IPS DF 19.7 (cell line): ENCODE measurements around the gene SMIM20.
"Not testable (repeated sequence)": the region's sequence is repeated elsewhere in the genome, so short reads cannot be mapped to it uniquely, and the experiment has no call there.

Source experiments
- DNase-seq: peaks from one replicate; pipeline ENCODE4 v3.0.0-alpha.2; 2013; ENCODE audit warnings: low read depth, low spot score

Gene SMIM20

GRCh38 chr4:25913851-25914669 lies at the start of gene SMIM20:
SMIM20 (plus strand) TSS chr4:25914220; CDS start chr4:25914314, 94 bp downstream.
- no peak for DNase-seq

DNA sequence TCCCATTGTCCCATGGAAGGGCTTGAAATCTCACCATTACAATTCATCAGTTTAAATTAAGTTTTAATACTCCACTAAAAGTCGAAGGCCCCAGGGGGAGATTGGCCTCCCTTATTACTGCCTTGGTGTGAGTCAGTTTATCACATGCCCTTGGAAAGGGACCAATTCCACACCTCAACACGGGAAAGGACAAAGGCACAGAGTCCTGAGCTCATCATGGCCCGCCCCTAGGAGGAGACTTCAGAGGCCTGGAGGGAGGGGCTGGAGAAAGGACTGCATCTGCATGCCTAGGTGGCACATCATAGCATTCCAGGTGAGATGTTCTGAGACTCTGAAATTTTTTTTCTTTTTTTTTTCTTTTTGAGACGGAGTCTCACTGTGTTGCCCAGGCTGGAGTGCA lies 48.4 kb upstream of the SMIM20 start:
- DNase-seq = no peak

GRCh38 chr4:25866401-25866800 lies 47.6 kb upstream of the SMIM20 start:
- DNase-seq = not testable (repeated sequence)

- no peak for DNase-seq
Measured at GRCh38 chr4:25867781-25868294, 46.2 kb upstream of the SMIM20 start.

DNA sequence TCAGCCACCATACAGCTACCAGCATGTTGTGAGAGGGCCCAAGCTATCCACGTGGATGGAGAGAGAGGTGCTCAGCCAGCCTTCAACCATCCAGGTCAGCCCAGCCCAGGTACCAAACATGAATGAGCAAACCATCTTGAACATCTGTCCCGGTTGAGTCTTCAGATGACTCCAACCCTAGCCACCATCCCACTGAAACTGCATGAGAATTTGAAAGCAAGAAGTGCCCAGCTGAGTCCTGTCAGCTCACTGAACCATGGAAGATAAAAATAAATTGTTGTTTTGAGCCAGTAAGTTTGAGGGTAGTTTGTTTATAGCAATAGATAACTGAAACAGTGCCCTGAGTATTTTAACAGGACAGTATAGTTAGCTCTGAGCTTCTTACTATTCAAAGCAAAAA lies 43.9 kb upstream of the SMIM20 start:
- DNase-seq = no peak

GRCh38 chr4:25872851-25873631 lies 41.0 kb upstream of the SMIM20 start:
- DNase-seq = no peak

- DNase-seq = no peak
Measured at GRCh38 chr4:25873632-25874129, 40.3 kb upstream of the SMIM20 start.

- no peak for DNase-seq
Measured at GRCh38 chr4:25874655-25875054, 39.4 kb upstream of the SMIM20 start.

DNA sequence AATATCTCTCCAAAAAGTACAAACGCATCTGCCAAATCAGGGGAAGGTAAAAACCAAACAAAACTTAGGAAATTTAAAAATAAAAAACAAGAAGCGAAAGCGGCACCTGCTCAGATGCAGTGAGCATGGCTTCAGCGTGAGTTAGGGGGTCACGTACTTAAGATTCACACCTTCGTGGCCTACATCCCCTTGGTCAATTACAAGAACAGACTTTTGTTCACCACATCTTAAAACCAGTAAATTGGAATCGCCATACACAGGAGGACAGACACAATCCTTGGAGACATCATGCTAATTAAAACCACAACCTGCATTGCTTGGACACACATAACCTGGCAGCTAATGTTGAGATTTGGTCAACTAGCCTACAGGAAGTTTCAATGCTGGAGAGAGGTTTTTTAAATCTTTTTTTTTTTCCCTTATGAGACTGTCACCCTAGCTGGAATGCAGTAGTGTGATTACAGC lies 38.7 kb upstream of the SMIM20 start:
- no peak for DNase-seq

GRCh38 chr4:25878676-25879075 lies 35.3 kb upstream of the SMIM20 start:
- no peak for DNase-seq

DNA sequence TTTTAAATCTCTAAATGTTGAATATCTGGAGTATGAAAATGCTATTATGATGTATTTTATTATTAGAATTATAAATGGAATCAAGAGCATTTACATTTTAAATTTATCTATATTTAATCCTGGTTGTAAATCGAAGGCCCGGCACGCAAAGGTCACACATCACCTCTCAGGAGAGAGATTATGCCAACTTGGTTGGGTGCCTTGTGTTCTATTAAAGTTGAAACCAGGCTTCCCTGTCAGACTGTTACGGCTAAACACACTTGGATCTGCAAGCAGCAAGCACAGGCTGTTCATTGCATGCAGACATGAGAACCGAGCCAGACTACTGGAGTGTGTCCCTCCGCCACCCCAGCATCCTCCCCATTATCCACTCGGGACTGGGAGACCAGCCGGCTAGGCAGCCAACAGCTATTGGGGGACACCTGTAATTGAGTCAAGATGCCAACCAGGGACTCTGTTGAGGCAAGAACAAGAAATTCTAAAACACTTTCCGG lies 34.9 kb upstream of the SMIM20 start:
- DNase-seq = no peak

- DNase-seq = no peak
Measured at GRCh38 chr4:25879587-25879986, 34.4 kb upstream of the SMIM20 start.

DNA sequence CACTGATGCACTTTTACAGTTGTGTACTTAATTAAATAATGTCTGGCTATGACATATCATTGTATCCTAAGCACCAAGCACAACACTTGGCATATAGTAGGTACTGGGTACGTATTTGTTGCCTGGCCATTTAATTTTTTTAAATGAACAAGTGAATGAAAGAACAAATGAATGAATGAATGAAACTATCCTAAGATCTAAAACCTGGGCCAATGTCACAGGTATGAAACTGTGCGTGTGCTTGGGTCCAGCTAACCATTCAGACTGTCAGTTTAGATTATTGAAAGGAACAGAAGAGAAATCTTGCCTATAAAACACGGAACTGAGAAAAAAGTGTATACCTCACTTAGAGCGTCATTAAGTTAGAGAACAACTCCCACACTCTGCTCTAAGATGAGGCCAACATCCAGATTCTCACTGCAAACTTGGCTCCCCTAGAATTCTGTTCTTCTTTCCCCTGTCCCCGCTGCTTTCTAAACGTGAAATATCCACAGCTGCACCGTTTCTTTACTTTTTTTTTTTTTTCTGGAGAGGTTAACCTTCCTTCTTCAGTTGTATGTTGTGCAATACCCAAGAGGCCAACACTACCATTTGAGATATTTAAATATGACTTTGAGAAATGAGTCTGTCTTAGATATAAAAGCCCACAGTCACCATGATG lies 33.9 kb upstream of the SMIM20 start:
- no peak for DNase-seq

DNA sequence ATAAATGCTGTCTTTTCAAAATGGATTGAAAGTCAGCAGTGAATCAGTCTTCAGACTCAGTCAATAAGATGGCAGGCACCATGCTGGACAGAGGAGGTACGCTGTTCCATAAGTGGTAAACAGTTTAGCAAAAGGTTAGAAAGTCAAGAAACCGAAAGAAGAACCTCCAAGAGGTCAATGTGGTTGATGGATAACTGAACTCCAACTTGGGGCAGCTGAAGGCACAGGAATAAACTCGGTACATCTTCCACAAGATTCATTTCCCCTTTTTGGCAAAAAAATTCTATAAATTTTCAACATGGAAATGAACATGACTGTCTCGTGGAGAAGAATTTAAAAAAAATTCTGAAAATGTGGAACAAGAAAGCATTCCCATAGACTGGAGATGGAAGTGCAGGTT lies 32.8 kb upstream of the SMIM20 start:
- no peak for DNase-seq

DNA sequence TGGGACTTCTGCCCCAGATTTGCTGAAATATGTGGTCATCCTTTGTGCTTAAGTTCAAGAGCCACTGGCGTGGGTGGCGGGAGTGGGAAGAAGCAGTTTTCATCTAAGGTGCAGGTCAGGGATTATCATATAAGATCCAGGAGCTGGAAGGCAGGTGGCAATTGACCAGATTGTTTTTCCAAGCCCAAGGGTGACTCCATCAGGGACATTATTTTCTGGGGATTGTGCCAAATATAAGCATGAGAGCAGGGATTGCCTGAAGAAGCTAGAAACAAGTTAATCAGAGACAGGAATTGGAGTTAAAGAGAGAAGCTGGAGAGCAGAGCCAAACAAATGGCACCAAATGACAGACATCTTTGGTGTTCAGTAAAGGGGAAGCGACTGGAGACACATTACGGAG lies 31.8 kb upstream of the SMIM20 start:
- no peak for DNase-seq

GRCh38 chr4:25883565-25883964 lies 30.5 kb upstream of the SMIM20 start:
- DNase-seq = no peak

GRCh38 chr4:25884031-25884782 lies 29.8 kb upstream of the SMIM20 start:
- no peak for DNase-seq

DNA sequence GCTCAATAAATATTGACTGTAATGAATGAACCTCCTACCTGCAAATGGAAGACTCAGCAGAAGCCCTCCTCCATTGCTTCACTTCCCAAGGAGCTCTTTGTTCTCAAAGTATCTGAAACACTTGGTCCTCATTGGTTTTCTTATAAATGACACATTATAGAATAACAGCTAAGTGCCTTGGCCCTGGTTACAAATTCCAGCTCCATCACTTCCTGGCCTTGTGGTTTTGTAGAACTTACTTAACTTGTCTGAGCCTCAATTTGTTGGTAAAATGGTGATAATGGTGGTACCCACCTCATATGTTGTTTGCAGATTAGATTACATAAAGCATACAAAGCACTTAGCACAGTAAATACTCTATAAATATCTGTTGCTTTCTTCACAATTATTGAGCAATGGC lies 25.2 kb upstream of the SMIM20 start:
- DNase-seq = no peak

DNA sequence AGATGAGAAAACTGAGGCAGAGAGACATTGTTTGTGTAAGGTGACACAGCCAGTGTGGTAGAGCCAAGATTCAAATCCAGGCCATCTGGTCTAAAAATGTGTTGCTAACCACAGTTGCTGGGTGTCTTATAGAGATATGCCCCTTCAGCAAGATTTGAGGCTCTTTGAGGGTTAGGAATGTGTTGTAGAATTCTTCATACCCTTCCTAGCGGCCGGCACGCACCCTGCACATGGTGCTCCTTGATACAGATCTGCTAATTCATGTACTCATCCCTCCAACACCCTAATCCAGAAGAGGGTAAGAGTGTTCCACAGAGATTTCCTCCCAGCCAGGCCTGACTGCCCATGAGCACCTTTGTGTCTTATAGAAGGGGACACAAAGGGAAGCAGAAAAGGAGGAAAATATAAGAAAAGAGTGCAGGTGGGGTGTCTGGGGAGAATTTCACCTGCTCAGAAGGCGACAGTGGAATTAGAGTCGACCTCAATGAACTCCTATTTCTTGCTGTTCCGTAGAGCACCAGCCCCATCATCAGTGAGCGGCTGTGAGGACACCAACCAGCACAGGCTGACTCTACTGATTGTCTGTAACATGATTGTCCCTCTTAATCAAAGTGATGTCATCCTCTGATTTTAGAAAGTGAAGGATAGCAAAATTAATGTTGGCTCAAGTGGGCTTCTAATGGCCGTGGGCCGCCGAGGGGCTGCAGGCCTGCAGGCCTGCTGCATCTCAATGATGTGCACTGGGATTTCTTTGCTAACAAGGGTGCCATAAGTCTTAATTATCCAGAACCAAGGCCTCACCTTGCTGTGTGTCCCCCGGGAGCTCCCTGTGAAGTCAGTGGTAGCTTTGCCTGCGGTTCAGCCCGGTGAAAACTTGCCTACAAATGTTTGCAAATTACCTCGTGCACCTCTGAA lies 24.2 kb upstream of the SMIM20 start:
- DNase-seq = no peak
